DND-41 (cell line): Measurements from ENCODE around the gene TMEM14A.

Experiments
- EZH2 ChIP-seq: IDR thresholded peaks from 3 replicates; pipeline ENCODE4 v1.6.1; 2012; ENCODE audit warnings: borderline replicate concordance, low read depth, mild to moderate bottlenecking, moderate library complexity, low read length, inconsistent platforms; ENCODE audit not compliant: severe bottlenecking
- TF ChIP-seq, protein P1 (sequence below): IDR thresholded peaks from 2 replicates; pipeline ENCODE4 v1.5.1; 2012; ENCODE audit warnings: borderline replicate concordance, low read length, moderate library complexity, mild to moderate bottlenecking; ENCODE audit not compliant: poor library complexity, severe bottlenecking; ENCODE audit errors: extremely low read depth

- TF ChIP-seq, protein P1, sequence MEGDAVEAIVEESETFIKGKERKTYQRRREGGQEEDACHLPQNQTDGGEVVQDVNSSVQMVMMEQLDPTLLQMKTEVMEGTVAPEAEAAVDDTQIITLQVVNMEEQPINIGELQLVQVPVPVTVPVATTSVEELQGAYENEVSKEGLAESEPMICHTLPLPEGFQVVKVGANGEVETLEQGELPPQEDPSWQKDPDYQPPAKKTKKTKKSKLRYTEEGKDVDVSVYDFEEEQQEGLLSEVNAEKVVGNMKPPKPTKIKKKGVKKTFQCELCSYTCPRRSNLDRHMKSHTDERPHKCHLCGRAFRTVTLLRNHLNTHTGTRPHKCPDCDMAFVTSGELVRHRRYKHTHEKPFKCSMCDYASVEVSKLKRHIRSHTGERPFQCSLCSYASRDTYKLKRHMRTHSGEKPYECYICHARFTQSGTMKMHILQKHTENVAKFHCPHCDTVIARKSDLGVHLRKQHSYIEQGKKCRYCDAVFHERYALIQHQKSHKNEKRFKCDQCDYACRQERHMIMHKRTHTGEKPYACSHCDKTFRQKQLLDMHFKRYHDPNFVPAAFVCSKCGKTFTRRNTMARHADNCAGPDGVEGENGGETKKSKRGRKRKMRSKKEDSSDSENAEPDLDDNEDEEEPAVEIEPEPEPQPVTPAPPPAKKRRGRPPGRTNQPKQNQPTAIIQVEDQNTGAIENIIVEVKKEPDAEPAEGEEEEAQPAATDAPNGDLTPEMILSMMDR = no peak
- no peak for TF ChIP-seq EZH2
Measured at GRCh38 chr6:52671676-52672075, 763 bp downstream of the TMEM14A start.
